C4-2B (cell line): Measurements from ENCODE around the gene STARD10.

Experiments
- H3K27ac ChIP-seq: fragments of 450-650 bp; 2 replicates; pipeline ENCODE4 v1.5.1; 2017
- ZFX ChIP-seq: fragments of 450-650 bp; IDR thresholded peaks from 2 replicates; pipeline ENCODE4 v1.6.1; 2017
- TF ChIP-seq, protein P1 (sequence below): fragments of 450-650 bp; conservative IDR thresholded peaks from 2 replicates; pipeline ENCODE4 v1.5.1; 2017; ENCODE audit warnings: mild to moderate bottlenecking

The STARD10 gene

GRCh38 chr11:72739240-72740059, 54.4 kb downstream of the STARD10 start:
- no peak overlapping the region for H3K27ac ChIP-seq
- no peak for TF ChIP-seq ZFX
- TF ChIP-seq, protein P1, sequence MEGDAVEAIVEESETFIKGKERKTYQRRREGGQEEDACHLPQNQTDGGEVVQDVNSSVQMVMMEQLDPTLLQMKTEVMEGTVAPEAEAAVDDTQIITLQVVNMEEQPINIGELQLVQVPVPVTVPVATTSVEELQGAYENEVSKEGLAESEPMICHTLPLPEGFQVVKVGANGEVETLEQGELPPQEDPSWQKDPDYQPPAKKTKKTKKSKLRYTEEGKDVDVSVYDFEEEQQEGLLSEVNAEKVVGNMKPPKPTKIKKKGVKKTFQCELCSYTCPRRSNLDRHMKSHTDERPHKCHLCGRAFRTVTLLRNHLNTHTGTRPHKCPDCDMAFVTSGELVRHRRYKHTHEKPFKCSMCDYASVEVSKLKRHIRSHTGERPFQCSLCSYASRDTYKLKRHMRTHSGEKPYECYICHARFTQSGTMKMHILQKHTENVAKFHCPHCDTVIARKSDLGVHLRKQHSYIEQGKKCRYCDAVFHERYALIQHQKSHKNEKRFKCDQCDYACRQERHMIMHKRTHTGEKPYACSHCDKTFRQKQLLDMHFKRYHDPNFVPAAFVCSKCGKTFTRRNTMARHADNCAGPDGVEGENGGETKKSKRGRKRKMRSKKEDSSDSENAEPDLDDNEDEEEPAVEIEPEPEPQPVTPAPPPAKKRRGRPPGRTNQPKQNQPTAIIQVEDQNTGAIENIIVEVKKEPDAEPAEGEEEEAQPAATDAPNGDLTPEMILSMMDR: no peak

DNA sequence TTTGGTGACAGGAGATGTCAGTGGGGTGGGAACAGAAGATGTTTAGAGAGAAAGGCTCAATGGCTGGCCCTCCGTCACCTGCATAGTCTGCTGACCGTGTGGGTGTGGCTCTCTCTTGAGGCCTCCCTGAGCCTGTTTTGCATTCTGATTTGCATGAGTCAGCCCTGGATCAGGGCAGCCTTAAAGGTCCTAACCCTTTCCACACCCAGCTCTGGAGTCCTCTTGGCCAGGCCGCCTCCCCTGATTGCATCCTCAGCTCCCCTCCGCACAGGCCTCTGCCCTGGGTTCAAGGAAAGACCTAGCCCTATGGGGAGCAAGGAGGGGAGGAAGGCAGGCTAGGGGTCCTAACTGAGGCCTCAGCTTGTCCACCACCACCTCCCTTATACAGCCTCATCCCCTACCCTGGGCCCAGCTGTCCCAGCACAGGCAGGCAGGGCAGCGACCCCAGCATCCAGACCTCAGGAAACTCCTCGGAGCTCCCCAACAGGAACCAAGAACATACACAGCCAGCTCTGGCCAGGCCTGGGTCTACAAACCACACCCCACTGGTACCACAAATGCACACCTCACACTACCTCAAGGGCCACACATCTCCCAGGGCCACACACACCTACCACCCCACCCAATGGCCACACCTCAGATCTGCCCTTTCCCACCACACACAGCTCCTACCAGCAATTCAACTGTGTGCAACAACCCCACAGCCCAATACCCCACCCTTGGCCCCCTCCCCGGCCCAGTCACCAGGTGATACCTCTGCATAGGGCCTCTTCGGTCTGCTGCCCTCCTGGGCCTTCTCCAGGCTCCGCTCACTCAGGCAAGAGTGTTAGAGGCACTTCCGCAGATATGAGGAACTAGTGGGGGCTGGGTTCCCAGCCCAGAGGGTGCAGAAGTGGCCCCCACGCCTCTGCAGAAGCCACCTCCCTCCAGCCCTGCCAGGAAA, 55.4 kb downstream of the STARD10 start:
- no peak overlapping the region for H3K27ac ChIP-seq
- TF ChIP-seq, protein P1: no peak
- no peak for TF ChIP-seq ZFX

DNA sequence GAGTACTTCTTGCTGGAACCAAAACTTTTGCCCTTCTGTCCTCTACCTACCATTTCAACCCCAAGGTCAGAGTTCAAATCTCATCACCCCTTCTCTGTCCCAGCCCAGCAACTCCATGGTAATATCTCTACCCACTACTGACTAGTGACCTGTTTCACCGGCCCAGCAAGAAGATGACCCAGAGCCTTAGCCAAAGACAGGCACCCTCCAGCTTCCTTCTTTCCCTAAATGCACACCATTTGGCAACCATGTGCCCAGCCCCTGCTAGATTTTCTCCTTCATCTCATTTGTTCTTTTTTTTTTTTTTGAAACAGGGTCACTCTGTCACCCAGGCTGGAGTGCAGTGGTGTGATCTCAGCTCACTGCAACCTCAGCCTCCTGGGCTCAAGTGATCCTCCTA, 56.5 kb downstream of the STARD10 start:
- H3K27ac ChIP-seq: no peak overlapping the region
- TF ChIP-seq, protein P1: no peak
- no peak for TF ChIP-seq ZFX

- no peak overlapping the region for H3K27ac ChIP-seq
- TF ChIP-seq, protein P1: no peak
- TF ChIP-seq ZFX: no peak
Measured at GRCh38 chr11:72736452-72737069, 57.3 kb downstream of the STARD10 start.

DNA sequence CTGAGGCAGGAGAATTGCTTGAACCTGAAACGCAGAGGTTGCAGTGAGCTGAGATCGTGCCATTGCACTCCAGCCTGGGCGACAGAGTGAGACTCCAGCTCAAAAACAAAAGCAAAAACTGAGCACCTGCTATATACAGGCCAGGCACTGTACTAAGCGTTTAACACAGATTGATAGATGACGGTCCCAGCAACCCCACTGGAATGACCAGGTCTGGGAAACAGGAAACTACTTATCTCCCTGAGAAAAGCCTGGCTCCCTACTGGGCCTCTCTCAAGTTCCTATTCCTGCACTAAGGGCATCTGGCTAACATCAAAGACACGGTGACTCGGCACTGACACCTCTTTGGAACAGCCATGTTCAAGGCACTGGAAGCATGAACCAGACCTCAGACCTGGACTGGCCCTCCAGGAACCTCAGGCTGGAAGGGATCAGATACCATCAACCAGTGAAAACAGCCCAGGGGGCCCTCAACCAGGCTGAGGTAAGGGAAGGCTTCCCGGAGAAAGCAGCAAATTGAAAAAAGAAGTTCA, 58.3 kb downstream of the STARD10 start:
- TF ChIP-seq, protein P1: no peak
- TF ChIP-seq ZFX: no peak
- no peak overlapping the region for H3K27ac ChIP-seq

DNA sequence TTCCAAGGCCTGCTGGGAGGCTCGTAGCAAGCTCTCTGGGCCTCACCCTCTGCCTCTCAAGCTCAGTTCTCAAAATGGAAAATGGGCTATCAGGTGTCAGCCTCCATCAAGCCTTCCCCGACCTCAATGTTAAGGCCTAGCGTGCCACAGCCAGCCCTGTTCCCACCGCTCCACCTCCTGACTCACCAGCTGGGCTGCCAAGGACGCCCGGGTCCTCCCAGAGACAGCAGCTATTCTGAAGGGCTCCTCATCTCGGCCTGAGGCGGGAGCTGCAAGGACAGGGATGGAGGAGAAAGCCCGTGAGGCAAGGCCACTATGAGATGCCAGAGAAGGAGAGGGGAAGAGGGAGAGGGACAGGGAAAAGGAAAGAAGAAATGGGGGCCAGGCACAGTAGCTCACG, 61.5 kb downstream of the STARD10 start:
- no peak for TF ChIP-seq ZFX
- TF ChIP-seq, protein P1: no peak

More for the DNA sequence above, 61.5 kb downstream of the STARD10 start:
- no peak overlapping the region for H3K27ac ChIP-seq
